ENCODE results near the gene PPP1R12C. TPM values are rescaled to one million over a fixed set of nuclear protein-coding genes. Genes with fewer than 3 reads are reported as not detected.
"Not testable (repeated sequence)": the region's sequence is repeated elsewhere in the genome, so short reads cannot be mapped to it uniquely, and the experiment has no call there.

PPP1R12C gene
- total RNA-seq, 1 donor from 2014 or later = 112 TPM

DNA sequence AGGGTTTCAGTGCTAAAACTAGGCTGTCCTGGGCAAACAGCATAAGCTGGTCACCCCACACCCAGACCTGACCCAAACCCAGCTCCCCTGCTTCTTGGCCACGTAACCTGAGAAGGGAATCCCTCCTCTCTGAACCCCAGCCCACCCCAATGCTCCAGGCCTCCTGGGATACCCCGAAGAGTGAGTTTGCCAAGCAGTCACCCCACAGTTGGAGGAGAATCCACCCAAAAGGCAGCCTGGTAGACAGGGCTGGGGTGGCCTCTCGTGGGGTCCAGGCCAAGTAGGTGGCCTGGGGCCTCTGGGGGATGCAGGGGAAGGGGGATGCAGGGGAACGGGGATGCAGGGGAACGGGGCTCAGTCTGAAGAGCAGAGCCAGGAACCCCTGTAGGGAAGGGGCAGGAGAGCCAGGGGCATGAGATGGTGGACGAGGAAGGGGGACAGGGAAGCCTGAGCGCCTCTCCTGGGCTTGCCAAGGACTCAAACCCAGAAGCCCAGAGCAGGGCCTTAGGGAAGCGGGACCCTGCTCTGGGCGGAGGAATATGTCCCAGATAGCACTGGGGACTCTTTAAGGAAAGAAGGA is 2.8 kb downstream of the PPP1R12C start:
- ATAC-seq = no peak
- intact Hi-C loops (cut with DNase I) = no loop called here
- no peak for DNase-seq (ENCODE audit: low spot score)

DNA sequence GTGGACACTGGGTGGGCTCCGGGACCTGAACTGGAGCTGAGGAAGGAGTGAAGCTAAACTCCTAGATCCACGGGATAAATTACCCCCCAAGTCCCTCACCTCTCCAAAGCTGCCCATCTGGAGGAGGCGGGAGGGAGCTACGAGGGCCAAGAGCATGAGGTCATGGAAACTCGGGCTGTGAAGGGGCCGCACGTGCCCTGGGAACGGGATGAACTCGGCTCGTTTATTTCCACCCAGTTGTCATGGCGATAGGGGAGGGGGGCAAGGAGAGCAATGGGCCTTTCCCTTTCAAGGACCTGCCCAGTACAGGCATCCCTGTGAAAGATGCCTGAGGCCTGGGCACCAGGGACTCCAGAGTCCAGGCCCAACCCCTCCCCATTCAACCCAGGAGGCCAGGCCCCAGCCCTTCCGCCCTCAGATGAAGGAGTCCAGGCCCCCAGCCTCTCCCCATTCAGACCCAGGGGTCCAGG is 3.8 kb downstream of the PPP1R12C start:
- intact Hi-C loops (cut with DNase I) = no loop called here
- ATAC-seq = peak; percentile 76
- DNase-seq (ENCODE audit: low spot score) = peak; percentile 92

DNA sequence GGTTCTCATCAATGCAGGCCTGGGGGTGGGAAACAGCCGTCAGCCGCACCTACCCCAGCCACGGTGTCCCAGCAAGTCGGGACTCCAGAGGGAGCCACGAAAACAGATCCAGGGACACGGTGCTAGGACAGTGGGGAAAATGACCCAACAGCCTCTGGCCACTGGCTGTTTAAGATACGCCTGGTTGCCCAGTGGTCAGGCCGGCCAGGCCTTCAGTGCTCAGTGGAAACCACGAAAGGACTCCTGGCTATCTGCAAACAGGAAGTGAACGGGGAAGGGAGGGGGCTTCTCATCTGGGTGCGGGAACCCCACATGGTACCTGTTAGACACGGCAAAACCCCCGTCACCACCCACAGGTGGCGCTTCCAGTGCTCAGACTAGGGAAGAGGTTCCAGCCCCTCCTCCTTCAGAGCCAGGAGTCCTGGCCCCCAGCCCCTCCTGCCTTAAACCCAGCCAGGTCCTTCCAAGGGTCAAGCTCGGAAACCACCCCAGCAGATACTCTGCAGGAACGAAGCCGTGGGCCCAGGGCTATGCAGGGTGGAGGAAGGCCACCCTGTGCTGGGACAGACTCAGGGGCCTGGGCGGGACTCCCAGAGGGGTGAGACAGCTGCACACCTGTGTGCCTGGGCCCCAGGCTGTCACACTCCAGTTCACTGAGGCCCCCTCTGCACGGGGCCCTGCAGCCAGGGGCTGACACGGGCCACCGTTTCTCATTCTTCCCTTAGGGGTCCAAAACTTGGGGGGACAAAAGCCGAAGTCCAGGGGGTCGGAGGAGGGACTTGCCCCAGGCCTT is 4.5 kb downstream of the PPP1R12C start:
- ATAC-seq (no peak), DNase-seq (ENCODE audit: low spot score) (no peak)
- intact Hi-C loops (cut with DNase I) = no loop called here

DNA sequence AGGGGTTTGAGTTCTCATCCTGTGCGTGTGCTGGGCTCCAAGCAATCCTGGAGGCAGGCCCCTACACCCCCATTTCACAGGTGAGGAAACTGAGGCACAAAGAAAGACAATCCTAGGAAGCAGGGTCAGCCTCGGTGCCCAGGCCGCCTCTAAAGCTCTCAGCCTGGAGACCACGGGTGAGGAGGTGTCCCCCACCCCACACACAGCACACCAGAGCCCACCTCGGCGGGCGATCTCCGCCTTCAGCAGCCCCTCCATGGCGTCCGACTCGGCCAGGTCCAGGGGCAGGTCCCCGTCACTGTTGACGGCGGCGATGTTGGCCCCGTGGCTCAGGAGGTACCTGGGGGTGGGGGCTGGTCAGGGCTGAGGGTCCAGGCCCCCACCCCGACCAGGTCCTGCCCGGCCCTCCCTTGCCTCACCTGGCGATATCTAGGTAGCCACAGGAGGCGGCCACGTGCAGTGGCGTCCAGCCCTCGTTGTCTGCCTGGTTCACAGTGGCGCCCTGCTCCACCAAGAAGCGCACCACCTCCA is 5.1 kb downstream of the PPP1R12C start:
- no peak for DNase-seq (ENCODE audit: low spot score)
- ATAC-seq = no peak
- intact Hi-C loops (cut with DNase I) = no loop called here

DNA sequence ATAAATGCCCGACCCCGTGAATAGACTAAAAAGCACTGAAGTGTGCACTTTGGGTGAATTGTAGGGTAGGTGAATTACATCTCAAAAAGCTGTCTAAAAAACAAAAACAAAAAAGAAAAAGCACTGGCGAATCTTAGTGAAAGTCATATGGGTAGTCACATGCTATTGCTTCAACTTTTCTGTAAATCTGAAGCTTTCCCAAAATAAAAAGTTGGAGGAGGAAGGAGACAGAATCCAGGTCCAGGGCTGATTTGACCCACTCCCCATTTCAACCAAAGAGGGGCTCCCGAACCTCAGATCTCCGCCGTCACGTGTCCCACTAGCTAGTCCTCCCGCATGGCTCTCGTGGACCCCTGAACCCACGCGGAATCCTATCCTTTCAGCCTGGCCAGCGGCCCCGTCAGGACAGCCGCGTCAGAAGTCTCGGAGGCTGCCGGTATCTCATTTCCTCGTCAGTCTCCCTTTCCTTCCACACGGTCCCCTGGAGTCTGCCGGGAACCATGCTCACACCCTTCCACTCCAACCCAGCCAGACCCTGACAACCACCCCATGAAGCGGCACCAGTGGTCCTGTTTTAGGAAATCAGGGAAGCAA is 6.1 kb downstream of the PPP1R12C start:
- DNase-seq (ENCODE audit: low spot score) = no peak
- no peak for ATAC-seq
- intact Hi-C loops (cut with DNase I) = no loop called here

DNA sequence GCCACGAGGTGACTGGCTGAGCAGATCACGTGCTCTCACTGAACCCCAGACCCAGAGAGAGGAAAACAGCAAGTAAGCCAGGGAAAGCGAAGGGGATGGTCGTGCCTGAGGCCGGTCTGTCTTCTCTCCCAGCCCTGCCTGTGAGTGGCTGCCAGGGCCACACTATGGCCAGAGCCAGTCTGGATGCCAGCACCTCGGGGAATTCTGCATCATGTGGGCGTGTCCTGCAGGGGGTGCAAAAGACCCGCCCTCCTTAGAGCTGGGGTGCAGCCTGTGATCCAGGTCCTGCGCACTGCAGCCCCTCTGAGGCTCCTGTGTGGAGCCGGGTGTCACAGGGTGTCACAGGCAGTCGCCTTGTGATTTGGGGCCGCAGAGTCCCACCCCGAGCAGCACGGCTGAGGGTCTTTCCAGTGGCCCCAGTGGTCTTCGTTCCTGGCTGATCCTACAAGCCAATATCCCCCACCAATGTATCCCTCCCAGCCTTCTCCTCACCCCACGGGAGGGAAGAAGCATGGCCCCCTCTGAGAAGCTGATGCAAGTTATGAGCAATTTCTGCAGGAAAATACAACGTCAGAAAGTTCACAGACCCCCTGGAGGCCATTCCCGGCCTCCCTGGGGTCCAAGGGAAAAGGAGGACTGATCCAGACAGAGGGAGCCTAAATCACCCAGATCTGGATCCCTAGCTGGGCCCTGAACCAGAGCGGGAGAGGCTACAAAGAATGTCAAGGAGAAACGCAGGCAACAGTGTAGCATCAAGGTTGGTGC is 7.7 kb downstream of the PPP1R12C start:
- intact Hi-C loops (cut with DNase I) = no loop called here
- DNase-seq (ENCODE audit: low spot score) = no peak

DNA sequence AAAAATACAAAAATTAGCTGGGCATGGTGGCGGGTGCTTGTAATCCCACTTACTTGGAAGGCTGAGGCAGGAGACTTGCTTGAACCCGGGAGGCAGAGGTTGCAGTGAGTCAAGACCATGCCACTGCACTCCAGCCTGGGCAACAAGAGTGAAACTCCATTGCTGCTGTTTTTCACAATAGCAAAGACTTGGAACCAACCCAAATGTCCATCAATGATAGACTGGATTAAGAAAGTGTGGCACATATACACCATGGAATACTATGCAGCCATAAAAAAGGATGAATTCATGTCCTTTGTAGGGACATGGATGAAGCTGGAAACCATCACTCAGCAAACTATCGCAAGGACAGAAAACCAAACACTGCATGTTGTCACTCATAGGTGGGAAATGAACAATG is 10.2 kb downstream of the PPP1R12C start:
- DNase-seq (ENCODE audit: low spot score); ATAC-seq; intact Hi-C loops (cut with DNase I): not testable (repeated sequence)

More for the DNA sequence above, 7.7 kb downstream of the PPP1R12C start:
- no peak for ATAC-seq

DNA sequence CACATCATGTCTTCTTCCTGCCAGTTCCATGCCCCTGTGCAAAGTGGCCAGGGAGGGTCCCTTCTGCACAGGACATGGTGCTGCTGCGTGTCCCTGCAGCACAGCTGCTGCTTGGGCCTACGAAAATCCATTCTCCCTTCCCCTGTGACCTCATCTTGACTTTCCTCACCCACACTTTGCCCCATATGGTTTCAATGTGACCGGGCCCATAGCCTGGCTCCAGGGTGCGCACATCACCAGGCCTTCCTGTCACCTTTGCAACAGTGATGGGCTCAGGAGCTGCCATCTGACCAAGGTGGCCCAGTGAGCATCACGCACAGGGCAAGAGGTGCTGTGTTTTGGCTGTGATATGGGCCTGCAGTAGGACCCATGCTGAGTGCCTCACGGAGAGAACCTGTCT is 10.8 kb downstream of the PPP1R12C start:
- ATAC-seq (no peak), DNase-seq (ENCODE audit: low spot score) (no peak)
- intact Hi-C loops (cut with DNase I) = no loop called here

DNA sequence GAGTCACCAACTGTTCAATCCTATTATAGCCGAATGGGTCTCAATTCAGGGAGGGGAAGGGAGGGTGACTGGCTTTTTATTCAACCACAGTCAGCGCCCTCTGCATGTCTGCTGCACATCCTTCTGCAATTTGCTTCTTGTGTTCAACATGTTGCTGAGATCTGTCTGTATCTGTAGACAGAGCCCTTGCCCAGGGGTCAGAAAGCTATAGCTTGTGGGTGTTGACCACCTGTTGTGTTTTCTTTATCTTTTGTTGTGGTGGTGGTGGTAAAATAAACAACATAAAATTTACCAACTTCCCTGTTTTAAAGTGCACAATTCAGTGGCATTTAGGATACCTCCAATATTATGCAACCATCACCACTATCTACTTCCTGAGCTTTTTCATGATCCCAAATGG is 12.2 kb downstream of the PPP1R12C start:
- intact Hi-C loops (cut with DNase I) = no loop called here
- ATAC-seq (no peak), DNase-seq (ENCODE audit: low spot score) (no peak)

DNA sequence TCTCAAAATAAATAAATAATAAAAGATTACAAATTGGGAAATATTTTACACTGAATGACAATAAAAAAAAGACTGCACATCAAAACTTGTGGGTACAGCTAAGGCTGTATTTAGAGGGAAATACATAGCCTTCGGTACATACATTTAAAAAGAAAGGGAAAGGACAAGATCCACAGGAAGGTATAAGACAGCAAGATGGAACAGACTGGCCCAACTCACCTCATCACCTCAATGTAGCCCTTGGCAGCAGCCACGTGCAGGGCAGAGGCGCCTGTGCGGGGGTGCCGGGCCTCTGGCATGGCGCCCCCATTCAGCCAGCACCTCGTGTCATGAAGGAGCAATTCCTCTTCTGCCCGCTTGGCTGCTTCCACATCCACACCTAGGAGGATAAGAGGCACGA is 14.2 kb downstream of the PPP1R12C start:
- ATAC-seq = no peak
- no peak for DNase-seq (ENCODE audit: low spot score)
- intact Hi-C loops (cut with DNase I) = no loop called here

DNA sequence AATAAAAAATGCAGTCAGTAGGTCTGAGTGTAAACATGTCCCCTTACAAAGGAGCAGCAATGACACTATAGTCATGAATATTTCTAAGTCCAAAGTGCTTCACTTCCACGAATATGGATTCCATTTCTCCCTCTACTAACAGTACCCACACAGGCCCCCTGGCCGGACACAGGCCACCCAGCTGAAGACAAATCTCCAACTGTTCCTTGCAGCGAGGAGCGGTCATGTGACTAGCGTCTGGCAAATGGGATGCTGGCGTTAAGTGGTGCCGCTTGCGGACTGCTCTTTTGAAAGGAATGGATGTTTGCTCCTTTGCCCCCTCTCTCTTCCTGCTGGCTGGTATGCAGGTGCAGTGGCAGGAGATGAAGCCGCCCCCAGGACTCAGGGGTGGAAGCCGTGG is 16.2 kb downstream of the PPP1R12C start:
- DNase-seq (ENCODE audit: low spot score) = no peak
- no peak for ATAC-seq
- intact Hi-C loops (cut with DNase I) = no loop called here

DNA sequence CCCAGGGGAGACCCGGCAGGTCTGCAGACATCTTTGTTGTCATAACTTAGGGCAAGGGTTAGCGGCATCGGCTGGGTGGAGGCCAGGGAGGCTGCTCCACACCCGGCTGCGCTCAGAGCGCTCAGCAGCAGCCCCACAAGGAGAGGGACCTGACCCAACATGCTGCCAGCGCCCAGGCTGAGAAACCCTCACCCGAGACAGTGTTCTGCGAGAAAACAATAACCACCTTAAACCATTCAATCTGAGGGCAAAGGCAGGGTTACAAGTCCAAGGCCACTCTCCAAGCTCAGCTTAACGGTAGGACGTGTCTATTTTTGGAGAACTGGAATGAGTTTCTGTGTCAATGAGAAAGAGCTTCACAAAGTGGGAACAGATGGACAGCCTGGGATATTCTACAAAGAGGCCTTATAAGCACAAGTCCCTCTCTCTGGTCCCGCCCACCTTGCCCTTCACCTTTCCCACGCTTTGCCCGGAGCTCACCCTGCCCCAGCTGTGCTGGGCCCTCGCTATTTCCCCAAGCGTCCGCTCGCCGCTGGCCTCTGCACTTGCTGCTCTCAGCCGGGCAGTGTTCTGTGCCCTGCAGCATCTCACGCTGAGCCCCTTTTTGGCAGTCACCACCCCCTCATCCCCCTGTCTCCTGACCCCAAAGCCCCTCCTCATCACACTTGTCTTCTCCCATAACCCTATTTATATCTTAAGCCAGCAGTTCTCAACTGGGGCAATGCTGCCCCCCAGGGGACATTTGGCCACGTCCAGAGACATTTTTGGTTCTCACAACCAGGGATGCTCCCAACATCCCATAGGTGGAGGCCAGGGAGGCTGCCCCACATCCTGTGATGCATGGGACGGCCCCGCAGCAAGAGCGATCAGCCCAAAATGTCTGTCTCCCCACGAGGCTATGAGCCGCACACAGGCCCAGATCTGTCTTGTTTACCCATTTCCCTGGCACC is 17.6 kb downstream of the PPP1R12C start:
- intact Hi-C loops (cut with DNase I) = no loop called here
- peak; percentile 76 for ATAC-seq
- DNase-seq (ENCODE audit: low spot score) = no peak

DNA sequence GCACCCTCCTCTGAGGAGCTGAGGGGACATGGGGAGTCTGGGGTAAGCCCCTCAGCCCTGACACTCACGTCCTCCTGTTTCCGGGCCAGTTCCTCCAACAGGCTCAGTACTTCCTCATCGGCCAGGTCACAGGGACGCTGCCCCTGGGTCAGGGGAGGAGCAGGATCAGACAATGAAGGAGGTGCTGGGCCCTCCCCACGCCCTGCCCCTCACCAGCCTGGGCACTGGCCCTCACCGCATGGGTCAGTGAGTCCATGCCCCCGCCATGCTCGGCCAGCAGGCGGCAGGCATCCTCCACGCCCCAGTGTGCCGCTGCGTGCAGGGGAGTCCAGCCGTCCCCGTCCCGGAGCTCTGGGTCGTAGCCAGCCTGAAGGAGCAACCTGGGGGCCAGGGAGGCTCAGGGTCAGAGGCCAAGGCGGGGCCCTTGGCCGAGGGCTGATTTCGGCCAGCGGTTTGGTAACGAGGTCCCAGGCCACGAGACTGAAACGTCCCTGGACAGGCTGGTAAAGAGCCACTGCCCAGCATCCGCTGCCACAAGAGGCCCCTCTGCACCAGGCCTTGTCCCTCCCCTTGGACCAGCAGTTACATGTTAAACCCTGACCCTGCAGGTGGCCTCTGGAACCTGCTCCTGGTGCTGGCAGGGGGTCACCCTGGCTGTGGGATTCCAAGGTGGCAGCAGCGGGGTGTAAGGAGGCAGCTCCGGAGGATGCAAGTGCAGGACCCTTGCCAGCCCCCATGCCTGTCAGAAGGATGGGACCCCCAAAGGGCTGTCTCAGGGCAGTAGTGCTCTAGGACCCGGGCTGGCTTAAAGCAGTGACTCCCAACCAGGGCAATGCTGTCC is 18.5 kb downstream of the PPP1R12C start:
- DNase-seq (ENCODE audit: low spot score) (no peak), ATAC-seq (no peak)
- intact Hi-C loops (cut with DNase I) = no loop called here

DNA sequence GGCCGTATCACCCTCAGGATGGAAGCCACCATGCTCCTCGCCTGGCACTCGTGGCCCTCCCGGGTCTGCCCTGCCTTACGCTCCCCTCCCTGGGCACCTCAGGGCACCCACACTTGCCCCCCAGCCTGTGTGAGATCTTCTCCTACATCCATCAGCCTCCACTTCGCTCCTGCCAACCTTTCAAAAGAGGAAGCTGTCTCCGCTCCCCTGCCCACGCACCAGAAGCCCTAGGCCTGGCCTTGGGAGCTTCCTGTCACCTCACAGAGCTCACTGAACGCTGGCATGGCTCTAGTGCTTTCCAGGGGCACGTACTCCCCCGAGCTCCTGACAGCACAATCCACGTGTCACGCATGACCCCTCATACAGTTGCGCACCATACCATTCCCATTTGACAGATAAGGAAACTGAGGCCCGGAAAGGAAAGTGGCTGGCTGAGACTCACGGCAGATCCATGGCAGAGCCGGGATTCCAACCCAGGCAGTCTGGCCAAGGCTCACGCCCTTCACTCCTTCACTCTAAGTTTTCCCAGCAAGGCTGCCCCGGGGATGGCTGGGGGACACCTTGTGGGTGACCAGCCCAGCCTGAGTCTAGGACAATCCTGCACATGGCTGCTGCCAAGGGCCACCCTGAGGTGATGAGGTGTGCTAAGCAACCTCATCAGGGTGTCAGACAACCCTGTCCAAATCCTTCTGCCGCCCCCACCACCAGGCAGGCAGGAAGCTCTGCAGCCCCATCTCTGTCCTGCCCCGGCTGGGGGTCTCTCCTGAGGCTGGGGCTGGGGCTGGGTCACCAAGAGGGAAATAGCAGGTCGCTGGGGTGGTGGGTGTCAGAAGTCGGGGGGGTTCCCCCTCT is 19.3 kb downstream of the PPP1R12C start:
- no peak for ATAC-seq
- intact Hi-C loops (cut with DNase I) = no loop called here
- no peak for DNase-seq (ENCODE audit: low spot score)

DNA sequence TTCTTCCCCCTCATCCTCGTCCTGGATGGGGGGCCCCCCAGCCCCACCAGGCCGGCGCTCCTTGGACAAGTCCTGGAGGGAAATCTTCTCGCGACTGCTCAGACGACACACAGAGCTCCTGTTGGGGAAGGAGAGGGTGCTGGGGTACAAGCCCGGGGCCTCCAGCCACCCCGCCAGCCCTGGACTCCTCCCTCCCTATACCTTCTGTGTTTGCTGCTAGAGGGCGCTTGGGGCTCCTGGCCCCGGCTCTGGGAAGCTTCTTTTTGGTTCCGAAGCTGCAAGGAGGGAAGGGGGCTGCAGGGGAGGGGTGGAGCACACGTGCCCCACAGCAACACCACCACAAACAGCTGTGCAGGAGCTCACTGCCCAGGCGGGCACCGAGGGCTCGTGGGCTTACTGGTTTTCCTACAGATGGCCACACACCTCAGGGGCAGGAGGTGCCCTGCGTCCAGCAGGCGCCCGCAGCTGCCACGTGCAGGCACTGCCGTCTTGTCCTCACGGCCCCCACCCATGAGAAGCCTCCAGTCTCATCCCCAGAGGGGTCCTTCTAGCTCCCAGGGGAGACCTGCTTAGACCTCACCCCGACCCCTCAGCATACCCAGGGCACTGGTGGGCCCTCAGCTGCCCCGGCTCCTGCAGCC is 21.3 kb downstream of the PPP1R12C start:
- ATAC-seq (no peak), DNase-seq (ENCODE audit: low spot score) (no peak)
- intact Hi-C loops (cut with DNase I) = no loop called here

Measured in sciatic nerve (tissue), 2 donors.